ENCODE measurements around the gene CCL4.

GRCh38 chr17:36120221-36120620, 16.6 kb downstream of the CCL4 start:
- TF ChIP-seq POLR2A (IDR thresholded peaks at IDR 0.05) (no peak), CTCF (IDR thresholded peaks at IDR 0.05) (no peak), POLR2AphosphoS5 (IDR thresholded peaks at IDR 0.05) (no peak)
